MM.1S (cell line): Measurements from ENCODE around the gene TBKBP1.

Experiments used
- DNase-seq: peaks from one replicate; pipeline ENCODE4 v3.0.0-alpha.2; 2015
- H2AFZ ChIP-seq: fragments of 300-600 bp; sonication (generic); 2 replicates; pipeline ENCODE4 v1.6.0; 2016; ENCODE audit warnings: antibody characterized with exemption, low read length
- H3F3A ChIP-seq: fragments of 300-600 bp; sonication (generic); 2 replicates; pipeline ENCODE4 v1.6.1; 2016; ENCODE audit warnings: mild to moderate bottlenecking, antibody characterized with exemption, low read length, moderate library complexity, mixed read lengths; ENCODE audit not compliant: insufficient read depth
- H3K27ac ChIP-seq: fragments of 300-600 bp; sonication (generic); 2 replicates; pipeline ENCODE4 v1.5.1; 2016; ENCODE audit warnings: mild to moderate bottlenecking, low read length
- H3K27me3 ChIP-seq: fragments of 300-600 bp; sonication (generic); replicated peaks from 2 replicates; pipeline ENCODE4 v1.6.0; 2016; ENCODE audit warnings: low read length; ENCODE audit not compliant: insufficient read depth
- H3K36me3 ChIP-seq: fragments of 300-600 bp; sonication (generic); replicated peaks from 2 replicates; pipeline ENCODE4 v1.6.1; 2016; ENCODE audit warnings: mild to moderate bottlenecking, low read length, mixed read lengths; ENCODE audit not compliant: insufficient read depth
- H3K4me1 ChIP-seq: fragments of 300-600 bp; sonication (generic); 2 replicates; pipeline ENCODE4 v1.6.1; 2016; ENCODE audit warnings: low read length, mixed read lengths
- H3K4me2 ChIP-seq: fragments of 300-600 bp; sonication (generic); 2 replicates; pipeline ENCODE4 v1.6.0; 2016; ENCODE audit warnings: low read depth, low read length
- H3K4me3 ChIP-seq: fragments of 300-600 bp; sonication (generic); 2 replicates; pipeline ENCODE4 v1.5.1; 2016; ENCODE audit warnings: low read length, mixed read lengths
- H3K79me2 ChIP-seq: fragments of 300-600 bp; sonication (generic); 2 replicates; pipeline ENCODE4 v1.6.1; 2016; ENCODE audit warnings: mixed run types, low read length, mixed read lengths
- H3K9ac ChIP-seq: fragments of 300-600 bp; sonication (generic); 2 replicates; pipeline ENCODE4 v1.6.1; 2016; ENCODE audit warnings: low read length, mixed read lengths
- H3K9me2 ChIP-seq: fragments of 300-600 bp; sonication (generic); replicated peaks from 2 replicates; pipeline ENCODE4 v1.6.1; 2016; ENCODE audit warnings: mild to moderate bottlenecking, low read length, mixed read lengths; ENCODE audit not compliant: insufficient read depth
- H3K9me3 ChIP-seq: fragments of 300-600 bp; sonication (generic); replicated peaks from 2 replicates; pipeline ENCODE4 v1.6.1; 2016; ENCODE audit warnings: mild to moderate bottlenecking, low read length, mixed read lengths; ENCODE audit not compliant: insufficient read depth
- H4K20me1 ChIP-seq: fragments of 300-600 bp; sonication (generic); 2 replicates; pipeline ENCODE4 v1.6.1; 2016; ENCODE audit warnings: mild to moderate bottlenecking, low read length, moderate library complexity, mixed read lengths; ENCODE audit not compliant: insufficient read depth
- EZH2 ChIP-seq: fragments of 300-600 bp; sonication (generic); optimal IDR thresholded peaks from 2 replicates; pipeline ENCODE3; 2017; ENCODE audit warnings: low read depth, mild to moderate bottlenecking, antibody characterized with exemption, low read length, mixed read lengths
- EZH2phosphoT487 ChIP-seq: fragments of 300-600 bp; sonication (generic); IDR thresholded peaks from 2 replicates; pipeline ENCODE4 v1.6.1; 2018; ENCODE audit warnings: antibody characterized with exemption, low read length
- TF ChIP-seq, protein P1 (sequence below): fragments of 300-600 bp; sonication (generic); IDR thresholded peaks from 2 replicates; pipeline ENCODE4 v1.5.1; 2016; ENCODE audit warnings: antibody characterized with exemption, low read length, mixed read lengths

The TBKBP1 gene

GRCh38 chr17:47686664-47687327, 7.2 kb upstream of the TBKBP1 start:
- peaks cover 34% of the 10 kb centered on the region for H3F3A ChIP-seq
- no peak overlapping the region for H3K27ac ChIP-seq
- no peak overlapping the region for H3K9ac ChIP-seq
- no peak for TF ChIP-seq EZH2phosphoT487
- TF ChIP-seq, protein P1, sequence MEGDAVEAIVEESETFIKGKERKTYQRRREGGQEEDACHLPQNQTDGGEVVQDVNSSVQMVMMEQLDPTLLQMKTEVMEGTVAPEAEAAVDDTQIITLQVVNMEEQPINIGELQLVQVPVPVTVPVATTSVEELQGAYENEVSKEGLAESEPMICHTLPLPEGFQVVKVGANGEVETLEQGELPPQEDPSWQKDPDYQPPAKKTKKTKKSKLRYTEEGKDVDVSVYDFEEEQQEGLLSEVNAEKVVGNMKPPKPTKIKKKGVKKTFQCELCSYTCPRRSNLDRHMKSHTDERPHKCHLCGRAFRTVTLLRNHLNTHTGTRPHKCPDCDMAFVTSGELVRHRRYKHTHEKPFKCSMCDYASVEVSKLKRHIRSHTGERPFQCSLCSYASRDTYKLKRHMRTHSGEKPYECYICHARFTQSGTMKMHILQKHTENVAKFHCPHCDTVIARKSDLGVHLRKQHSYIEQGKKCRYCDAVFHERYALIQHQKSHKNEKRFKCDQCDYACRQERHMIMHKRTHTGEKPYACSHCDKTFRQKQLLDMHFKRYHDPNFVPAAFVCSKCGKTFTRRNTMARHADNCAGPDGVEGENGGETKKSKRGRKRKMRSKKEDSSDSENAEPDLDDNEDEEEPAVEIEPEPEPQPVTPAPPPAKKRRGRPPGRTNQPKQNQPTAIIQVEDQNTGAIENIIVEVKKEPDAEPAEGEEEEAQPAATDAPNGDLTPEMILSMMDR = no peak
- no peak for TF ChIP-seq EZH2
- H3K4me1 ChIP-seq = no peaks in the 10 kb centered on the region
- H3K4me2 ChIP-seq = no peak overlapping the region
- no peaks in the 10 kb centered on the region for H3K27me3 ChIP-seq
- H3K36me3 ChIP-seq = peaks cover 18% of the 10 kb centered on the region; the same call in 1 of the 2 replicates
- H3K9me3 ChIP-seq = no peaks in the 10 kb centered on the region
- peaks cover 4% of the 10 kb centered on the region; the same call in 1 of the 2 replicates for H4K20me1 ChIP-seq
- no peaks in the 10 kb centered on the region for H3K79me2 ChIP-seq
- no peaks in the 10 kb centered on the region for H3K9me2 ChIP-seq
- H2AFZ ChIP-seq = no peak overlapping the region
- no peak for DNase-seq
- no peak overlapping the region for H3K4me3 ChIP-seq

DNA sequence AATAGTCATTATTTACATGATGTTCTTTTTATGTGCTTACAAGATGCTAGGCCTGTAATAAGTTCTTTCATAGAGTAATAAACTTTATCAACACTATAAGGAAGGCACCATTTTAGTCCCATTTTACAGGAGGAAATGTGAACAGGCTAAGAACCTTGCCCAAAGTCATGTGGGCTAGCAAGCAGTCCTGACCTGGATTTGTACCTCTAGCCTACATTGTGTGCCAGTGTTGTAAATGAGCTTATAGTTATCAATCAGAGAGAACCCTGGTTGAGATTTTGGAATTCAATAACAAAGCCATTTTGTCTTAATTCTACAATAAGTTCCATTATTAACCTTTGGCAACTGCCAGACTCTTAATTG, 6.7 kb upstream of the TBKBP1 start:
- Histone ChIP-seq H3K36me3 (peaks cover 13% of the 10 kb centered on the region; the same call in 1 of the 2 replicates), H3K9me3 (no peaks in the 10 kb centered on the region), H3K9me2 (no peaks in the 10 kb centered on the region), H3K27me3 (peaks cover 4% of the 10 kb centered on the region), H3K9ac (no peak overlapping the region), H3F3A (peaks cover 34% of the 10 kb centered on the region), H3K4me3 (no peak overlapping the region), H3K4me1 (0 out of 2 replicates have a peak, but pooled peaks cover under 1% of the 10 kb centered on the region), H3K27ac (no peak overlapping the region; the same call in 1 of the 2 replicates), H4K20me1 (peaks cover 4% of the 10 kb centered on the region; the same call in 1 of the 2 replicates), H3K4me2 (no peak overlapping the region), H2AFZ (no peak overlapping the region), H3K79me2 (no peaks in the 10 kb centered on the region)
- TF ChIP-seq, protein P1 = no peak
- TF ChIP-seq EZH2phosphoT487 = no peak
- TF ChIP-seq EZH2 = no peak
- no peak for DNase-seq

DNA sequence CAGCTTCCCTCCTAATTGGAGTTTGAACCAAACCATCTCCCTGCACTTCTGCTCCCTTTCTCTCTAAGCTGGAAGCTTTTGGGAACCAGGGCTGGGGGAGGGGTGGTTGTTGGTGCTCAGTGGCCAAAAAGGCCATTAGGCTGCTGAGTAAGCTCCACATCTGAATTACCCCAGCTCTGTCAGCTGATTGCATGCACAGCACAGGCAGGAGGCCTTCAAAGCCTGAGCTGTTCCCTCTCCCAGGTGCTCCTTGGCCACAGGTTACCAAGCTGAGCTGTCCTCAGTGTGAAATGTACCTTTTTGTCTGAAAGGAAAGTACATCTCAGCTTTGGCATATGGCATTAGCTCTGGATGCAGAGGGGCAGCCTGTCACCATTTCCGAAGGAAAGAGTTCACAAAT, 6.2 kb upstream of the TBKBP1 start:
- H3K9me2 ChIP-seq = no peaks in the 10 kb centered on the region
- no peaks in the 10 kb centered on the region for H3K79me2 ChIP-seq
- no peaks in the 10 kb centered on the region for H3K9me3 ChIP-seq
- peaks cover 9% of the 10 kb centered on the region for H3K27me3 ChIP-seq
- H3K4me2 ChIP-seq = no peak overlapping the region
- no peak overlapping the region for H2AFZ ChIP-seq
- H3F3A ChIP-seq = peaks cover 34% of the 10 kb centered on the region
- peaks cover 5% of the 10 kb centered on the region for H3K4me1 ChIP-seq
- H3K9ac ChIP-seq = no peak overlapping the region
- H3K4me3 ChIP-seq = no peak overlapping the region
- H3K27ac ChIP-seq = no peak overlapping the region; the same call in 1 of the 2 replicates
- peaks cover 4% of the 10 kb centered on the region; the same call in 1 of the 2 replicates for H4K20me1 ChIP-seq
- TF ChIP-seq, protein P1 = no peak
- TF ChIP-seq EZH2phosphoT487 = no peak
- DNase-seq = peak; percentile 29
- 0 out of 2 replicates have a peak, but pooled peaks cover 9% of the 10 kb centered on the region for H3K36me3 ChIP-seq
